Brain pericyte (primary cell): ENCODE measurements around the gene GHR.

Source experiments
- DNase-seq: peaks from one replicate; pipeline ENCODE4 v3.0.0-alpha.2; 2012; ENCODE audit warnings: low read depth, low spot score

The GHR gene

GRCh38 chr5:42423285-42424165 lies at the start of gene GHR:
GHR (plus strand) TSS chr5:42423439; CDS start chr5:42565875, 142,436 bp downstream.
- DNase-seq: peak; percentile 66

DNA sequence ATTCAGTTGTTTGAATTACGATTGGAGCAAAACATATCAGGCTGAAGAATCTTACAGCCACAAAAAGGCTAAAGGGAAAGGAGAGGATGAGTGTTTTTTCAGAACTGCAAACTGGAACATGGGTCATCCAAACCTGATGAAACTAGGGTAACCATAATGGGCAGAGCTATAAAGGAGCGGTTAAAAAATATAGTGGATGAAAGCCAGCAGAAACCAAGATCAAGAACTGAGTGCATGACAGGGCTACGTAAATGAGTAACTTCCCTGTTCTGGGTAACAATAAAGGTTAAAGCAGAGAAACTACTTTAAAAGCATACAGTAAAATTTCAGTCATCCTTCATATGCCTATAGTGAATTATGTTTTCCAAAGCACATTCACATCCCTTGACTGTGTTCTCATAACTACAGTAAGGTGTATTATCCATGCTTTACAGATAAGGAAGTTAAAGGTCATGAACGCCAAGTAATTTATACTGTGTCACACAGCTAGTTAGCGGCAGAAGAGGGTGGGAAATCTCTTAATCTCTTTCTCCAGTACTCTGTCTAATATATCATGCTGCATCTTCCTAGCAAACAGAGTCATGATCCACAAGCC lies 48.5 kb upstream of the GHR start:
- DNase-seq: no peak

- DNase-seq: no peak
Measured at GRCh38 chr5:42377496-42377895, 45.7 kb upstream of the GHR start.

DNA sequence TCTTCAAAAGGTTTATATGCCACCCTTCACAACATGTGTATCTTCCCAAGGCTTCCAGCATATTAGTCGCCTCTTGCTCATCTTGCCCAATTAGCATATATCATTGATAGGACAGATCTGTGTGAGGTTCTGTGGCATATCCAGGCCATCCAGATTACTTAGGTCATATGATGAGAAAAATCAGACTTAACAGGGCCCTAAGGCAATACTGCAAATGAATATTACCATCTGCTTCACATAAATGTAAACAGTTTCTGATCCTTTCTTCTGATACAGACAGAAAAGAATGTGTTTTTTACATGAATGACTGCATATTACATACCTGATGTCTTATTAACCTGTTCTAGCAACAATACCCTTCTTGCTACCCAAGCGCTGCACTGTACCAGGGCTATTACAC lies 41.3 kb upstream of the GHR start:
- DNase-seq: no peak

GRCh38 chr5:42387563-42387962 lies 35.7 kb upstream of the GHR start:
- DNase-seq: no peak

- no peak for DNase-seq
Measured at GRCh38 chr5:42390115-42390514, 33.1 kb upstream of the GHR start.

DNA sequence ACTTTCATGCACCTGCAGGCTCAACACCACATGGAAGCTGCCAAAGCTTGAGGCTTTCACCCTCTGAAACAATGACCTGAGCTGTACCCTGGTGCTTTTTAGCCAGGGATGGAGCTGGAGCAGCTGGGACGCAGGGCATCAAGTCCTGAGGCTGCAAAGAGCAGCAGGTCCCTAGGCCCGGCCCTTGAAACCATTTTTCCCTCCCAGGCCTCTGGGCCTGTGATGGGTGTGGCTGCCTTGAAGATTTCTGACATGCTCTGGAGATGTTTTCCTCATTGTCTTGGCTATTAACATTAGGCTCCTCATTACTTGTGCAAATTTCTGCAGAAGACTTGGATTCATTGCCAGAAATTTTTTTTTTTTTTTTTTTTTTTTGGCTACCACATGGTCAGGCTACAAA lies 30.3 kb upstream of the GHR start:
- no peak for DNase-seq

GRCh38 chr5:42396111-42396510 lies 27.1 kb upstream of the GHR start:
- no peak for DNase-seq

- DNase-seq: no peak
Measured at GRCh38 chr5:42397267-42397666, 26.0 kb upstream of the GHR start.

DNA sequence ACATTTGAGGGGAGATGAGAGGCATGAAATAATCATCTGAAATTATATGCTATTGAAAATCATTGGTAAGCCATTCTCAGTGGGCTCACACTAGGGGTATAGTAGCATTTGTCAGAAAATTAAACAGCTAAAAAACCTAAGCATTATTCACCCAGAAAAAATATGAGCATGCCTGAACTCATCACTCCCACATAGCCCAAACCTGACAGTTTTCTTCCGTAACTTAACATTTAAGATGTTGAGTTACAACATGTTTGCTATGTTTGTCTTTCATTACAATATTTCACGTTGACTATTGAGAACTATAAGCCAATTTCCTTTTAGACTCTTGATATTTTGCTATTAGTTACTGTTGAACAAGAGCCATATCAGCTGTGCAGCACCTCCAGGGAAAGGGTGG lies 23.5 kb upstream of the GHR start:
- DNase-seq: no peak

- DNase-seq: no peak
Measured at GRCh38 chr5:42400474-42400873, 22.8 kb upstream of the GHR start.

DNA sequence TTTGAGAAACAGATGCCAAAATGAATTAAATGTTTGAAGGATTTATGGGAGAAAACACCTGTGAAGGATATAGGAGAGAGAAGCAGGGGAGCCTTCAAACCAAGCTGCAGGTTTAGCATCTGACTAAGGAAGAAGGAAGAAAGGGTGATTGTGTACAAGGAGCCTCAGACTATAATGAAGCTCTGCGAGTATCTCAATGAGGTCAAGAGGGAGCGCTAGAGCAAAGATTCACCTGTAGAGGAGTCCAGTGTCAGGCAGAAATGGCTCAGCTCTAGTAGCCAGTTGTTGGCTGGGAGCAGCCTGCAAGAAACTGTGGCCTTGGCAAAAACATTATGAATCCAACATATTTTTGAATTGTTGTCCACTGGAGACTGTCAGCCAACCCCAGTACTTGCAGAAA lies 20.0 kb upstream of the GHR start:
- DNase-seq: no peak

DNA sequence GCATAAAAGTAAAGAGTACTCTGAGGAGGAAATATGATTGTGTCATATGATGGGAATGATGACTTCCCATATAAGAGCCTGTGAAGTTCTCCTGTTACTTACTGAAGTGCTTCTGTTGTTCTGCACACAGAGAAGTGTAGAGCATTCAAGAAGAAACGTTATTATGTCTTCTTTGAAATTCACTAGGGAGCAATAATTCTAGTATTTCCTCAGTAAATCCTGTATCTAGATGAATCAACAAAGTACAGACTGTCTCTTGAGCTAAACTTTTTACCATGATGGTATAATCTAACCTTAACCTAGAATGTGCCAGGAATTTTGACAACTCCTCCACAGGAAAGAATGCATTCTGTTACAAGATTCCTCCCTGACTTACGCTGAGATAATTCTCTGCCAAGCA lies 18.9 kb upstream of the GHR start:
- no peak for DNase-seq

GRCh38 chr5:42419294-42419693 lies 3.9 kb upstream of the GHR start:
- DNase-seq: no peak

- DNase-seq: no peak
Measured at GRCh38 chr5:42422656-42423280, 471 bp upstream of the GHR start.

GRCh38 chr5:42426016-42426415 lies 2.8 kb downstream of the GHR start:
- DNase-seq: no peak

GRCh38 chr5:42429694-42430093 lies 6.5 kb downstream of the GHR start:
- no peak for DNase-seq

DNA sequence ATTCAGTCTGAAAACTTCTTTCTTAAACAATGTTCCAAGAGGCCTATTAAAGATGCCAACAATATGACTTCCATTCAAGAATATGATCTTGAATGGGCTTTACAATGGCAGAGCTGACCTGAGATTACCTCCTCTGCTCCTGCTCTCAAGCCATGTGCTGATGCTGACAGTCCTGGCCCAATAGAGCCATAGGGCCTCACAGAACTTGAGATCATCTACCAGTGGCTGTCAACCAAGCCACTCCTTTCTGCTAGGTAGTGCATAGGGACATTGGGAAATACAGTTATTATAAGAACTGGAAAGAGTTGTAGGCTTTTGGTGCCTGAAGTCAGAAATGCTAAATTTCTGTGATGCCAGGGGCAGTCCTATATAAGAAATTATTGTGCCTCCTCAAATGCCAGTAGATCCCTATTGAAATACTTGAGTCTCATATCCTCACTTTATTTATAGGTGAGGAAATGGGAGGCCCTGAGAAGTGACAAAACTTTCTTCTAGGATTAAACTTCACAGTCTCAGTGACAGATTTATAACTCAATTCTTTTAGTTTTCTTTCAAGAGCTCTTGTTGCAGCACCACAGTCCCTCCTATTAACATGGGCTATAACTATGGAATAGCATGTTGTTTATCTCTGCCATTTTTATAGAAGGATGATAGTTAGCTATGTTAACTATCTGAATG lies 10.9 kb downstream of the GHR start:
- DNase-seq: no peak

GRCh38 chr5:42436051-42436450 lies 12.8 kb downstream of the GHR start:
- DNase-seq: no peak

DNA sequence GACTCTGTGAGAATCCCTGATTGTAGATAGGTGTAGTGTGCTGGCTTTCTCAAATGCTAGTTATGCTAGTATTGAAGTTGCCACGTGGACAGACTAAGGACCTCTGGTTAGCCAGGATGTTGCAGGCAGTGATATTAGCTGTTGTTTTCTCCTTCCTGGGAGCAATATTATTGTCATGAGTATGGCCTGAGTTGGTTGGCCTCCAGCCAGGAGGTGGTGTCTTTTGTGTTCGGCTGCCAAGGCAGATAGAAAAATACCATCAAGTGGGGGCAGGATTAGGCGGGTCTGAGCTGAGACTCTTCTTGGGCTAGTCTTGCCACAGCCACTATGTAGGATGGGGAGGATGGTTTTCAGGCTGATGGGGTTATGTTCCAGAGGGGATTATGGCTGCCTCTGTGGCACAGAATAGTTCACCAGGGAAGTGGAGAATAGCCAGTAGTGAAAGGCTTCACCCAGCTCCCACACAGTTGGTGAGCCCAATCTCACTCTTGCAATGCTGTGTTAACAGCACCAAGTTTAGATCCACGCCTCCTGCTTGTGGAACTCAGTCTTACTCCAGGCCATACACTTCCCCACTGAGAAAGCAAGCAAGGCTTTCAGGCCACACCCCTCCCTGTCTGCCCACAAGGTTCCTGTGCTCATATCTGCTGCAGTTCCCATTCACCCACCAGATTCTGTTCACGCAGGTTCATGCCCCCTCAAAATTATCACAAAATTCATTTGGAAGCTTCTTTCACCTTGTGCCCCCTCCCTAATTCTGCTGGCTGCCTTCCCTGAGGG lies 31.2 kb downstream of the GHR start:
- no peak for DNase-seq

GRCh38 chr5:42461033-42461432 lies 37.8 kb downstream of the GHR start:
- DNase-seq: no peak

DNA sequence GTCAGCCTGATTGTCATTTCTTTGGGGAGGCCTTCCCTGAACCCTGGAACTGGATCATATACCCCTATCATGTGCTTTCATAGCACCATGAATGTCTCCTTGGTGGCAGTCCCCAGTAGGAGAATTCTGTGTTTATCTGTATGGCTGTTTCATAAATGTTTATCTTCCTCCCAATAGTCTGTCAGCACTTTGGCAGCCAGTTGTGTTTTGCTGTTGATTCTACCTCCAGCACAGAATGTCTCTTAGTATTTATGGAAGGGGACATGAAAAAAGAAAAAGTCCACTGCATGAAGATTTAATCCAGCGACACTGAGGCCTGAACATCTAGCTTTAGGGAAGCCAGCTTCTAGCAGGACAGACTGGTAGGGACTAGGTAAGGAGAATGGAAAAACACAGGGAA lies 38.3 kb downstream of the GHR start:
- no peak for DNase-seq
